Measurements from ENCODE around the gene THRB. TPM values are rescaled to one million over a fixed set of nuclear protein-coding genes. Genes with fewer than 3 reads are reported as not detected.

Gene THRB
- total and polyA plus RNA-seq, 2 donors (not counting 3 experiments of a cell fraction or from before 2014, with no cell fraction given): 0.06 TPM; not detected in 1

DNA sequence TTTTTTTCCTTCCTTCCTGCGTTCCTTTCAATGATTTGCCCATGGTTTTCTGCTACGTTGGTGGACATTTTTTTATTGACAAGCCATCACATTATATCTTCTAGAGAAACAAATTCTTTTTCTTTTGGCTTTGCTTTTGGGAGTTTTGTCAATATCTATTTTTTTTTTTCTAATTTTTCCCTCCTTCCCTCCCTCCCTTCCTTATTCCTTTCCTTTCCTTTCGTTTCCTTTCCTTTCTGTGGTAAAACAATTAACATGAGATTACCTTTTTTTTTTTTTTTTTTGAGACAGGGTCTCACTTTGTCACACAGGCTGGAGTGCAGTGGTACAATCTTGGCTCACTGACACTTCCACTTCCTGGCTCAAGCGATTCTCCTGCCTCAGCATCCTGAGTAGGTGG is 153.7 kb downstream of the THRB start:
- no peak overlapping the region for H2AFZ ChIP-seq (ENCODE audit: low read depth, low read length)
- CTCF ChIA-PET: no interaction called here
- H3K27ac ChIP-seq (ENCODE audit: insufficient read depth, low read depth, low read length): no peak overlapping the region
- no peaks in the 10 kb centered on the region for H3K36me3 ChIP-seq (ENCODE audit: control insufficient read depth in 2 of 2, extremely low read depth in 1 of 2, insufficient read depth in 2 of 2, low read length in 2 of 2)
- POLR2A ChIA-PET: no interaction called here
- intact Hi-C loops (cut with micrococcal nuclease) (no loop called here), dilution Hi-C loops (cut with MboI; ENCODE audit: extremely low pct_ligation_motif_present, low sequenced_read_pairs) (no loop called here)
- H3K9me1 ChIP-seq (replicated peaks; ENCODE audit: control insufficient read depth, extremely low read depth, insufficient read depth, low read length): no peaks in the 10 kb centered on the region
- H3K9ac ChIP-seq (replicated peaks; ENCODE audit: extremely low read depth, insufficient read depth, low read length): no peak overlapping the region
- TF ChIP-seq, protein P1, sequence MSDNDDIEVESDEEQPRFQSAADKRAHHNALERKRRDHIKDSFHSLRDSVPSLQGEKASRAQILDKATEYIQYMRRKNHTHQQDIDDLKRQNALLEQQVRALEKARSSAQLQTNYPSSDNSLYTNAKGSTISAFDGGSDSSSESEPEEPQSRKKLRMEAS (IDR thresholded peaks at IDR 0.05; ENCODE audit: insufficient read depth, insufficient read length): no peak
- no peak for TF ChIP-seq EZH2 (IDR thresholded peaks at IDR 0.05; ENCODE audit: borderline replicate concordance, low read depth, low read length, severe bottlenecking)
- H3K27me3 ChIP-seq (ENCODE audit: control insufficient read depth in 2 of 2, insufficient read depth in 2 of 2, low read length in 2 of 2): no peaks in the 10 kb centered on the region
- no peaks in the 10 kb centered on the region for H3K4me1 ChIP-seq (ENCODE audit: control insufficient read depth, extremely low read depth, insufficient read depth, low read length)
- H3K9me3 ChIP-seq (replicated peaks; ENCODE audit: control insufficient read depth, insufficient read depth, low read length): no peaks in the 10 kb centered on the region
- H3K4me2 ChIP-seq (ENCODE audit: insufficient read depth, low read length): no peak overlapping the region
- FAIRE-seq (no peak), DNase-seq (ENCODE audit: low read depth, low spot score) (no peak)
- H4K20me1 ChIP-seq (replicated peaks; ENCODE audit: control insufficient read depth, extremely low read depth, insufficient read depth, low read length): no peaks in the 10 kb centered on the region
- H3K4me3 ChIP-seq (replicated peaks in 1 of 3; ENCODE audit: insufficient read depth in 1 of 3, low read depth in 1 of 3, low read length in 3 of 3): no peak overlapping the region
- no peaks in the 10 kb centered on the region for H3K79me2 ChIP-seq (ENCODE audit: control insufficient read depth, insufficient read depth, low read length)
- no TSS peak for BruUV-seq (replicated peaks)

DNA sequence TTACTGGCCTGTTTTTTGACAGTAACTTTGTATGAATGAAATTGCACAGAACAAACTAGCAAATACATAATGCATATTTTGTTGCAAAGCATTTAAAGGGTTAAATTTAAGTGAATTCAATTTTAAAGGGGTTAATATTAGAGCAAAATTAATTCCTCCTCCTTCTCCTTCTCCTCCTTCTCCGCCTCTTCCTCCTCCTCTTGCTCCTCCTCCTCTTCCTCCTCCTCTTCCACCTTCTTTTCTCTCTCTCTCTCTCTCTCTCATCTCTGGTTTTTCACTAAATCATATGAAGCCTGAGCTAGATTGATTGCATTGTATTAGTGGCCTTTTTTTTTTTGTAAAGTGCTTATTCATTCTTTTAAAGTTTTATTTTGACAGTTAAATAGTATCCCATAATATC is 154.5 kb downstream of the THRB start:
- Histone ChIP-seq H3K27ac (ENCODE audit: insufficient read depth, low read depth, low read length) (no peak overlapping the region), H4K20me1 (replicated peaks; ENCODE audit: control insufficient read depth, extremely low read depth, insufficient read depth, low read length) (no peaks in the 10 kb centered on the region), H3K79me2 (ENCODE audit: control insufficient read depth, insufficient read depth, low read length) (no peaks in the 10 kb centered on the region), H3K9ac (replicated peaks; ENCODE audit: extremely low read depth, insufficient read depth, low read length) (no peak overlapping the region), H2AFZ (ENCODE audit: low read depth, low read length) (no peak overlapping the region), H3K4me3 (replicated peaks in 1 of 3; ENCODE audit: insufficient read depth in 1 of 3, low read depth in 1 of 3, low read length in 3 of 3) (no peak overlapping the region), H3K36me3 (ENCODE audit: control insufficient read depth in 2 of 2, extremely low read depth in 1 of 2, insufficient read depth in 2 of 2, low read length in 2 of 2) (no peaks in the 10 kb centered on the region), H3K9me3 (replicated peaks; ENCODE audit: control insufficient read depth, insufficient read depth, low read length) (no peaks in the 10 kb centered on the region), H3K4me1 (ENCODE audit: control insufficient read depth, extremely low read depth, insufficient read depth, low read length) (no peaks in the 10 kb centered on the region), H3K27me3 (ENCODE audit: control insufficient read depth in 2 of 2, insufficient read depth in 2 of 2, low read length in 2 of 2) (no peaks in the 10 kb centered on the region), H3K4me2 (ENCODE audit: insufficient read depth, low read length) (no peak overlapping the region), H3K9me1 (replicated peaks; ENCODE audit: control insufficient read depth, extremely low read depth, insufficient read depth, low read length) (no peaks in the 10 kb centered on the region)
- intact Hi-C loops (cut with micrococcal nuclease): no loop called here
- dilution Hi-C loops (cut with MboI; ENCODE audit: extremely low pct_ligation_motif_present, low sequenced_read_pairs): no loop called here
- FAIRE-seq (no peak), DNase-seq (ENCODE audit: low read depth, low spot score) (no peak)
- CTCF ChIA-PET: no interaction called here
- TF ChIP-seq, protein P1 (IDR thresholded peaks at IDR 0.05; ENCODE audit: insufficient read depth, insufficient read length): no peak
- no peak for TF ChIP-seq POLR2A (IDR thresholded peaks at IDR 0.05; ENCODE audit: low read depth, low read length)
- TF ChIP-seq POLR2AphosphoS5 (IDR thresholded peaks at IDR 0.05; ENCODE audit: insufficient read depth, low read depth, low read length): no peak
- TF ChIP-seq JUN (IDR thresholded peaks at IDR 0.05; ENCODE audit: borderline replicate concordance, insufficient read depth, insufficient read length, low read depth): no peak
- no peak for TF ChIP-seq EZH2 (IDR thresholded peaks at IDR 0.05; ENCODE audit: borderline replicate concordance, low read depth, low read length, severe bottlenecking)
- no peak for TF ChIP-seq FOS (IDR thresholded peaks at IDR 0.05; ENCODE audit: borderline replicate concordance, insufficient read depth, low read length)
- TF ChIP-seq GATA2 (IDR thresholded peaks at IDR 0.05; ENCODE audit: insufficient read depth, insufficient read length, low read depth, low read length): no peak
- TF ChIP-seq, protein P2, sequence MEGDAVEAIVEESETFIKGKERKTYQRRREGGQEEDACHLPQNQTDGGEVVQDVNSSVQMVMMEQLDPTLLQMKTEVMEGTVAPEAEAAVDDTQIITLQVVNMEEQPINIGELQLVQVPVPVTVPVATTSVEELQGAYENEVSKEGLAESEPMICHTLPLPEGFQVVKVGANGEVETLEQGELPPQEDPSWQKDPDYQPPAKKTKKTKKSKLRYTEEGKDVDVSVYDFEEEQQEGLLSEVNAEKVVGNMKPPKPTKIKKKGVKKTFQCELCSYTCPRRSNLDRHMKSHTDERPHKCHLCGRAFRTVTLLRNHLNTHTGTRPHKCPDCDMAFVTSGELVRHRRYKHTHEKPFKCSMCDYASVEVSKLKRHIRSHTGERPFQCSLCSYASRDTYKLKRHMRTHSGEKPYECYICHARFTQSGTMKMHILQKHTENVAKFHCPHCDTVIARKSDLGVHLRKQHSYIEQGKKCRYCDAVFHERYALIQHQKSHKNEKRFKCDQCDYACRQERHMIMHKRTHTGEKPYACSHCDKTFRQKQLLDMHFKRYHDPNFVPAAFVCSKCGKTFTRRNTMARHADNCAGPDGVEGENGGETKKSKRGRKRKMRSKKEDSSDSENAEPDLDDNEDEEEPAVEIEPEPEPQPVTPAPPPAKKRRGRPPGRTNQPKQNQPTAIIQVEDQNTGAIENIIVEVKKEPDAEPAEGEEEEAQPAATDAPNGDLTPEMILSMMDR (IDR thresholded peaks at IDR 0.05; ENCODE audit: extremely low read depth in 1 of 2, insufficient read depth in 1 of 2, low read depth in 1 of 2, low read length in 2 of 2): no peak
- TF ChIP-seq MYC (IDR thresholded peaks at IDR 0.05; ENCODE audit: low read depth, low read length): no peak
- POLR2A ChIA-PET: no interaction called here
- BruUV-seq (replicated peaks): no TSS peak

Data from endothelial cell of umbilical vein (primary cell).